Measurements from ENCODE around the gene GAD1.

The GAD1 gene

DNA sequence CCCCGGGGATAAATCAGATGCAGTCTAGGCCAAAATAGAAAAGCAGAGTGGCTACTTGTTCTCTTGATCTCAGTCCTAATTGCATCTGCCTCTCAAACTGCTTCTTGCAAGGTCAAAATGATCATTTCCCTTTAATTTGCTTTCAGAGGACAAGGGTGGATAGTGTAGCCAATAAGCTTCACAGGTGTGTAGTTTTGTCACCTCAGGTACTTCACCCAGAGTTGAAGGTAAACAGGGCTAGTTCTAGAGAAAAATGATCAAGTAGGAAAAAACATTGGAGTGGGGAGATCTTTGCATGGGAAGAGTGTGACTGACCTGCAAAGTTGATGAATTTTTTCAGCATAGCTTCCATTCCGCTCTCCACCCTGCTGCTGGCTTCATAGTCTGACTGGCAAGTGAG lies 37.8 kb upstream of the GAD1 start:
- Histone ChIP-seq H3K27me3 (ENCODE audit: insufficient read depth, low read length, poor library complexity, severe bottlenecking) (no peaks in the 10 kb centered on the region), H4K20me1 (ENCODE audit: insufficient read depth, low read length, poor library complexity, severe bottlenecking) (no peaks in the 10 kb centered on the region), H3K4me2 (ENCODE audit: low read depth, low read length, poor library complexity, severe bottlenecking) (no peak overlapping the region), H2AFZ (ENCODE audit: low read length) (no peak overlapping the region), H3K9me3 (ENCODE audit: insufficient read depth, low read depth, low read length) (no peaks in the 10 kb centered on the region), H3K36me3 (ENCODE audit: insufficient read depth, low read length) (no peaks in the 10 kb centered on the region), H3F3A (ENCODE audit: low read depth) (no peaks in the 10 kb centered on the region), H3K4me1 (ENCODE audit: insufficient read depth, low read length, poor library complexity, severe bottlenecking) (no peaks in the 10 kb centered on the region), H3K9me2 (replicated peaks; ENCODE audit: low read depth, low read length) (no peaks in the 10 kb centered on the region), H3K9ac (ENCODE audit: low read depth, low read length, poor library complexity, severe bottlenecking) (no peak overlapping the region), H3K4me3 (ENCODE audit: low read length, poor library complexity, severe bottlenecking) (no peak overlapping the region), H3K79me2 (ENCODE audit: insufficient read depth, low read length) (no peaks in the 10 kb centered on the region)
- no peak for TF ChIP-seq CTCF (conservative IDR thresholded peaks at IDR 0.05; ENCODE audit: low read length)
- no peak for TF ChIP-seq EZH2phosphoT487 (IDR thresholded peaks at IDR 0.05; ENCODE audit: borderline replicate concordance)

DNA sequence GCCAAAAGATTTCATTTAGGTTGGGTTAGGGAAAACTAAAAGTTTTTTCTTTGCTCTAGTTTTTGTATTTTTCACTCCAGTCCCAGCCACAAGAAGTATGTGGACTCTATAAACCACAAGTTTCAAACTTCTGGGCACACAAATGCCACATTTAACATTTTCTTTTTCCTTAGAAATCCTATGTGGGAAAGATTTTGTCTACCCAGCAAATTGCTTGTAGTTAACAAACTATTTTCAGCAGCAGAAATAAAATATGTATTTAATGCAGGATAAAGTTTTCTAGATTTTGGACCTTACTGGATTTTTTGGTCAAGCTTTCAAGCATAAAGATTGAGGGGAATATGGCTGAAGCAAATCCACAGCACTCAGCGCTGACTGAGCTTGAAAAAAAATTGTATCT lies 37.4 kb upstream of the GAD1 start:
- Histone ChIP-seq H2AFZ (ENCODE audit: low read length) (no peak overlapping the region), H3K4me1 (ENCODE audit: insufficient read depth, low read length, poor library complexity, severe bottlenecking) (no peaks in the 10 kb centered on the region), H3K9me2 (replicated peaks; ENCODE audit: low read depth, low read length) (no peaks in the 10 kb centered on the region), H3K4me2 (ENCODE audit: low read depth, low read length, poor library complexity, severe bottlenecking) (no peak overlapping the region), H4K20me1 (ENCODE audit: insufficient read depth, low read length, poor library complexity, severe bottlenecking) (no peaks in the 10 kb centered on the region), H3K9me3 (ENCODE audit: insufficient read depth, low read depth, low read length) (no peaks in the 10 kb centered on the region), H3F3A (ENCODE audit: low read depth) (no peaks in the 10 kb centered on the region), H3K79me2 (ENCODE audit: insufficient read depth, low read length) (no peaks in the 10 kb centered on the region), H3K27me3 (ENCODE audit: insufficient read depth, low read length, poor library complexity, severe bottlenecking) (no peaks in the 10 kb centered on the region), H3K9ac (ENCODE audit: low read depth, low read length, poor library complexity, severe bottlenecking) (no peak overlapping the region), H3K4me3 (ENCODE audit: low read length, poor library complexity, severe bottlenecking) (no peak overlapping the region), H3K36me3 (ENCODE audit: insufficient read depth, low read length) (no peaks in the 10 kb centered on the region)
- no peak for TF ChIP-seq EZH2phosphoT487 (IDR thresholded peaks at IDR 0.05; ENCODE audit: borderline replicate concordance)
- TF ChIP-seq CTCF (conservative IDR thresholded peaks at IDR 0.05; ENCODE audit: low read length): no peak

GRCh38 chr2:170782673-170783072 lies 34.0 kb upstream of the GAD1 start:
- Histone ChIP-seq H3K4me3 (ENCODE audit: low read length, poor library complexity, severe bottlenecking) (no peak overlapping the region), H3K9me3 (ENCODE audit: insufficient read depth, low read depth, low read length) (no peaks in the 10 kb centered on the region), H3K4me2 (ENCODE audit: low read depth, low read length, poor library complexity, severe bottlenecking) (no peak overlapping the region), H3F3A (ENCODE audit: low read depth) (no peaks in the 10 kb centered on the region), H3K27me3 (ENCODE audit: insufficient read depth, low read length, poor library complexity, severe bottlenecking) (peaks cover 3% of the 10 kb centered on the region), H3K4me1 (ENCODE audit: insufficient read depth, low read length, poor library complexity, severe bottlenecking) (no peaks in the 10 kb centered on the region), H3K79me2 (ENCODE audit: insufficient read depth, low read length) (no peaks in the 10 kb centered on the region), H4K20me1 (ENCODE audit: insufficient read depth, low read length, poor library complexity, severe bottlenecking) (no peaks in the 10 kb centered on the region), H3K36me3 (ENCODE audit: insufficient read depth, low read length) (no peaks in the 10 kb centered on the region), H3K9me2 (replicated peaks; ENCODE audit: low read depth, low read length) (no peaks in the 10 kb centered on the region), H3K9ac (ENCODE audit: low read depth, low read length, poor library complexity, severe bottlenecking) (no peak overlapping the region), H2AFZ (ENCODE audit: low read length) (no peak overlapping the region)
- TF ChIP-seq CTCF (conservative IDR thresholded peaks at IDR 0.05; ENCODE audit: low read length) (no peak), EZH2phosphoT487 (IDR thresholded peaks at IDR 0.05; ENCODE audit: borderline replicate concordance) (no peak)
